HepG2 (cell line): ENCODE data around the gene HRH3. TPM values are rescaled to one million over a fixed set of nuclear protein-coding genes. Genes with fewer than 3 reads are reported as not detected.

Experiments
- AHDC1 ChIP-seq: sonication (generic); formaldehyde crosslinking; IDR thresholded peaks from 2 replicates; pipeline ENCODE4 v1.5.1; 2020; ENCODE audit warnings: mild to moderate bottlenecking, missing genetic modification reagents, borderline replicate concordance
- AKAP8 ChIP-seq: sonication (generic); formaldehyde crosslinking; IDR thresholded peaks from 2 replicates; pipeline ENCODE4 v1.5.1; 2020; ENCODE audit warnings: mild to moderate bottlenecking, missing genetic modification reagents
- ATF4 ChIP-seq, 2 experiments: fragments of 450-650 bp in 1 of 2; sonication (generic) in 1 of 2; formaldehyde crosslinking; IDR thresholded peaks; 2 replicates each; pipeline versions ENCODE4 v1.5.0 to v1.8.0; 2020 to 2022; ENCODE audit warnings: mild to moderate bottlenecking in 1 of 2, missing genetic modification reagents in 1 of 2
- ATF5 ChIP-seq: sonication (generic); formaldehyde crosslinking; IDR thresholded peaks from 2 replicates; pipeline ENCODE4 v1.4.0; 2020; ENCODE audit warnings: mild to moderate bottlenecking, low read depth, missing genetic modification reagents
- DNMT3B ChIP-seq: conservative IDR thresholded peaks from 2 replicates; pipeline ENCODE4 v1.6.1; 2016; ENCODE audit warnings: missing biosample characterization, control low read depth
- GABPA ChIP-seq, 2 experiments: IDR thresholded peaks; 2 replicates each; pipeline ENCODE4 v1.6.1; 2011 to 2016; ENCODE audit warnings: low read depth in 2 of 2, low read length in 1 of 2, missing biosample characterization in 1 of 2, missing genetic modification characterization in 1 of 2
- NFATC3 ChIP-seq: sonication (generic); formaldehyde crosslinking; IDR thresholded peaks from 2 replicates; pipeline ENCODE4 v1.5.1; 2020; ENCODE audit warnings: mild to moderate bottlenecking, missing genetic modification reagents
- REL ChIP-seq: sonication (generic); formaldehyde crosslinking; conservative IDR thresholded peaks from 2 replicates; pipeline ENCODE4 v1.8.0; 2022; ENCODE audit warnings: mild to moderate bottlenecking, missing genetic modification reagents, moderate library complexity
- RFXANK ChIP-seq: IDR thresholded peaks from 2 replicates; pipeline ENCODE4 v1.6.1; 2016
- SMAD1 ChIP-seq: sonication (generic); formaldehyde crosslinking; IDR thresholded peaks from 2 replicates; pipeline ENCODE4 v1.4.0; 2020; ENCODE audit warnings: missing genetic modification reagents, low read depth, mild to moderate bottlenecking, borderline replicate concordance
- SMAD9 ChIP-seq: sonication (generic); formaldehyde crosslinking; IDR thresholded peaks from 2 replicates; pipeline ENCODE4 v1.5.1; 2020; ENCODE audit warnings: mild to moderate bottlenecking, missing genetic modification reagents
- SMYD3 ChIP-seq: sonication (generic); formaldehyde crosslinking; IDR thresholded peaks from 2 replicates; pipeline ENCODE4 v1.8.1; 2023; ENCODE audit warnings: mild to moderate bottlenecking, missing genetic modification reagents
- TCF12 ChIP-seq, 2 experiments: fragments of 450-650 bp in 1 of 2; sonication (generic) in 1 of 2; formaldehyde crosslinking in 1 of 2; IDR thresholded peaks; 2 replicates each; pipeline versions ENCODE4 v1.6.1 to v1.8.0; 2017 to 2022; ENCODE audit warnings: antibody characterized with exemption in 1 of 2, mild to moderate bottlenecking in 1 of 2, missing genetic modification reagents in 1 of 2, moderate library complexity in 1 of 2
- ZBTB7A ChIP-seq: sonication (generic); formaldehyde crosslinking; IDR thresholded peaks from 2 replicates; pipeline ENCODE4 v1.8.0; 2022; ENCODE audit warnings: mild to moderate bottlenecking, missing genetic modification reagents
- ZKSCAN1 ChIP-seq: fragments of 150-350 bp; IDR thresholded peaks from 2 replicates; pipeline ENCODE4 v1.6.1; 2014; ENCODE audit warnings: low read length
- ZNF225 ChIP-seq: sonication (generic); formaldehyde crosslinking; IDR thresholded peaks from 2 replicates; pipeline ENCODE4 v1.4.0; 2020; ENCODE audit warnings: mild to moderate bottlenecking, missing genetic modification reagents
- ZNF230 ChIP-seq: sonication (generic); formaldehyde crosslinking; IDR thresholded peaks from 2 replicates; pipeline ENCODE4 v1.4.0; 2020; ENCODE audit warnings: mild to moderate bottlenecking, missing genetic modification reagents
- ZNF274 ChIP-seq: sonication (generic); formaldehyde crosslinking; IDR thresholded peaks from 2 replicates; pipeline ENCODE4 v1.5.1; 2020; ENCODE audit warnings: mild to moderate bottlenecking, missing genetic modification reagents
- ZNF546 ChIP-seq: sonication (generic); formaldehyde crosslinking; conservative IDR thresholded peaks from 2 replicates; pipeline ENCODE4 v1.8.1; 2023; ENCODE audit warnings: mild to moderate bottlenecking, missing genetic modification reagents
- ZNF569 ChIP-seq: sonication (generic); formaldehyde crosslinking; IDR thresholded peaks from 2 replicates; pipeline ENCODE4 v1.5.0; 2020; ENCODE audit warnings: mild to moderate bottlenecking, missing genetic modification reagents, moderate library complexity, borderline replicate concordance
- ZNF607 ChIP-seq: sonication (generic); formaldehyde crosslinking; IDR thresholded peaks from 2 replicates; pipeline ENCODE4 v1.5.1; 2020; ENCODE audit warnings: missing genetic modification reagents, mild to moderate bottlenecking, borderline replicate concordance
- ZNF629 ChIP-seq: sonication (generic); formaldehyde crosslinking; conservative IDR thresholded peaks from 2 replicates; pipeline ENCODE4 v1.5.0; 2020; ENCODE audit warnings: missing genetic modification reagents
- ZNF670 ChIP-seq: sonication (generic); formaldehyde crosslinking; IDR thresholded peaks from 2 replicates; pipeline ENCODE4 v1.8.0; 2022; ENCODE audit warnings: mild to moderate bottlenecking, missing genetic modification reagents, borderline replicate concordance
- ZSCAN31 ChIP-seq: sonication (generic); formaldehyde crosslinking; IDR thresholded peaks from 2 replicates; pipeline ENCODE4 v1.5.0; 2020; ENCODE audit warnings: low read depth, mild to moderate bottlenecking, missing genetic modification reagents
- polyA plus RNA-seq, 8 experiments: library from polyadenylated mRNA; depleted of rRNA in 3 of 8; stranded (reverse) in 7 of 8; unstranded in 1 of 8; fragments of >200 nt; fragmentation: Illumina TruSeq in 4 of 8; extraction: Trizol in 4 of 8; gene quantifications; 2 replicates each; pipeline versions ENCODE4 v1.2.1 to v1.2.3, GENCODE V29; 2011 to 2016; ENCODE audit warnings: low read depth in 4 of 8, missing spikeins in 1 of 8, mixed read lengths in 1 of 8; ENCODE audit not compliant: insufficient read depth in 1 of 8
- total RNA-seq, 5 experiments: library from RNA; depleted of rRNA; stranded (reverse); fragments of >200 nt; fragmentation: Illumina TruSeq; extraction: Trizol; gene quantifications; 2 replicates each; pipeline ENCODE4 v1.2.3, GENCODE V29; 2016; ENCODE audit warnings: low read depth in 1 of 5

Gene HRH3
- total and polyA plus RNA-seq, 2 of the 13 experiments (the other 11 are each of a cell fraction or from before 2014, with no cell fraction given): 0.18 TPM; not detected in 1

GRCh38 chr20:62239278-62239879, 19.3 kb upstream of the HRH3 start (continued):
- no peak for TF ChIP-seq ZBTB7A
- peak; percentile 89; the same call in 1 of the 2 replicates for TF ChIP-seq ZNF230 (CRISPR knock-in tag)
- TF ChIP-seq ZNF225: no peak
- no peak for TF ChIP-seq AKAP8
- no peak for TF ChIP-seq ZNF546 (CRISPR knock-in tag)
- TF ChIP-seq REL (CRISPR knock-in tag): no peak
- TF ChIP-seq SMAD9: no peak
- TF ChIP-seq SMYD3 (CRISPR knock-in tag): no peak
- TF ChIP-seq ZKSCAN1: no peak
- TF ChIP-seq ZSCAN31 (CRISPR knock-in tag): 0 out of 2 replicates have a peak, but pooled peaks have one; percentile 29
- 0 out of 2 replicates have a peak, but pooled peaks have one; percentile 32 for TF ChIP-seq AHDC1 (CRISPR knock-in tag)
- TF ChIP-seq ZNF629: no peak
- TF ChIP-seq GABPA (IDR thresholded peaks at IDR 0.05; ENCODE audit: low read depth, low read length): no peak
- TF ChIP-seq GABPA (CRISPR knock-in tag; IDR thresholded peaks at IDR 0.05; ENCODE audit: low read depth): peak; percentile 12; the same call in 1 of the 2 replicates
- no peak for TF ChIP-seq TCF12 (IDR thresholded peaks at IDR 0.05)
- no peak for TF ChIP-seq TCF12 (CRISPR knock-in tag; IDR thresholded peaks at IDR 0.05)
- no peak for TF ChIP-seq NFATC3 (CRISPR knock-in tag)
- no peak for TF ChIP-seq ZNF569 (CRISPR knock-in tag)
- no peak for TF ChIP-seq ATF4 (CRISPR knock-in tag; IDR thresholded peaks at IDR 0.05)
- no peak for TF ChIP-seq ZNF607 (CRISPR knock-in tag)
- TF ChIP-seq ZNF274: peak; percentile 23; the same call in 1 of the 2 replicates
- TF ChIP-seq ZNF670 (CRISPR knock-in tag): peak; percentile 4
- 0 out of 2 replicates have a peak, but pooled peaks have one; percentile 16 for TF ChIP-seq DNMT3B (CRISPR knock-in tag)
- no peak for TF ChIP-seq RFXANK
- no peak for TF ChIP-seq ATF5
- TF ChIP-seq SMAD1 (CRISPR knock-in tag): no peak
